Measurements from ENCODE around the gene NAA16. TPM values are rescaled to one million over a fixed set of nuclear protein-coding genes. Genes with fewer than 3 reads are reported as not detected.

The NAA16 gene
- total RNA-seq, 4 donors from 2014 or later: 28.7 to 45.3 (median 37.6) TPM

- Histone ChIP-seq H3K36me3 (peaks cover 0 to 11% (median 0%) of the 10 kb centered on the region in 3 donors), H3K9me3 (no peaks in the 10 kb centered on the region), H3K4me1 (peaks cover 0 to 55% (median 15%) of the 10 kb centered on the region in 4 donors), H3K27ac (no peak overlapping the region), H3K27me3 (no peaks in the 10 kb centered on the region), H3K4me3 (no peak overlapping the region)
- TF ChIP-seq POLR2A (IDR thresholded peaks at IDR 0.05) (no peak), EP300 (IDR thresholded peaks at IDR 0.05) (no peak), CTCF (IDR thresholded peaks at IDR 0.05) (no peak)
- WGBS, 2 donors: 84 to 87% methylated on average over 1 of the region's 1 CpG
- no peak for DNase-seq (ENCODE audit: low spot score in 2 of 2)
Measured at GRCh38 chr13:41317243-41317642, 6.2 kb downstream of the NAA16 start.

GRCh38 chr13:41325752-41326151 is 14.7 kb downstream of the NAA16 start:
- TF ChIP-seq POLR2A (IDR thresholded peaks at IDR 0.05): no peak
- no peak for TF ChIP-seq CTCF (IDR thresholded peaks at IDR 0.05)
- TF ChIP-seq EP300 (IDR thresholded peaks at IDR 0.05): no peak
- no peak for DNase-seq (ENCODE audit: low spot score in 2 of 2)
- no peaks in the 10 kb centered on the region for H3K27me3 ChIP-seq
- H3K9me3 ChIP-seq: no peaks in the 10 kb centered on the region
- H3K4me3 ChIP-seq: no peak overlapping the region
- H3K4me1 ChIP-seq: peaks cover 0 to 12% (median 0%) of the 10 kb centered on the region in 4 donors
- H3K27ac ChIP-seq: no peak overlapping the region
- 74 to 76% methylated on average over 2 of the region's 2 CpGs for WGBS, 2 donors
- H3K36me3 ChIP-seq: peaks cover 0 to 44% (median 0%) of the 10 kb centered on the region in 3 donors

GRCh38 chr13:41326661-41327060 is 15.6 kb downstream of the NAA16 start:
- no peak overlapping the region for H3K27ac ChIP-seq
- no peaks in the 10 kb centered on the region for H3K9me3 ChIP-seq
- WGBS, 2 donors: 85 to 97% methylated on average over 1 of the region's 1 CpG
- H3K36me3 ChIP-seq: peaks cover 0 to 36% (median 0%) of the 10 kb centered on the region in 3 donors
- H3K27me3 ChIP-seq: no peaks in the 10 kb centered on the region
- no peak overlapping the region for H3K4me3 ChIP-seq
- no peak for TF ChIP-seq EP300 (IDR thresholded peaks at IDR 0.05)
- no peak for TF ChIP-seq CTCF (IDR thresholded peaks at IDR 0.05)
- no peak for TF ChIP-seq POLR2A (IDR thresholded peaks at IDR 0.05)
- peaks cover 0 to 13% (median 0%) of the 10 kb centered on the region in 4 donors for H3K4me1 ChIP-seq
- DNase-seq (ENCODE audit: low spot score in 2 of 2): no peak

- peaks cover 0 to 36% (median 0%) of the 10 kb centered on the region in 3 donors for H3K36me3 ChIP-seq
- no peak for DNase-seq (ENCODE audit: low spot score in 2 of 2)
- H3K4me3 ChIP-seq: no peak overlapping the region
- TF ChIP-seq EP300 (IDR thresholded peaks at IDR 0.05): no peak
- no peak for TF ChIP-seq CTCF (IDR thresholded peaks at IDR 0.05)
- TF ChIP-seq POLR2A (IDR thresholded peaks at IDR 0.05): no peak
- no peaks in the 10 kb centered on the region for H3K9me3 ChIP-seq
- H3K27ac ChIP-seq: no peak overlapping the region
- 67 to 73% methylated on average over 3 of the region's 3 CpGs for WGBS, 2 donors
- H3K4me1 ChIP-seq: peaks cover 0 to 26% (median 0%) of the 10 kb centered on the region in 4 donors
- H3K27me3 ChIP-seq: no peaks in the 10 kb centered on the region
Measured at GRCh38 chr13:41327994-41328790, 17.1 kb downstream of the NAA16 start.

- no peak for DNase-seq (ENCODE audit: low spot score in 2 of 2)
- Histone ChIP-seq H3K27me3 (no peaks in the 10 kb centered on the region), H3K4me3 (no peak overlapping the region), H3K9me3 (no peaks in the 10 kb centered on the region), H3K27ac (no peak overlapping the region), H3K36me3 (peaks cover 0 to 6% (median 0%) of the 10 kb centered on the region in 3 donors), H3K4me1 (peaks cover 0 to 25% (median 0%) of the 10 kb centered on the region in 4 donors)
- WGBS, 2 donors: 92 to 95% methylated on average over 1 of the region's 1 CpG
- no peak for TF ChIP-seq CTCF (IDR thresholded peaks at IDR 0.05)
- TF ChIP-seq EP300 (IDR thresholded peaks at IDR 0.05): no peak
- TF ChIP-seq POLR2A (IDR thresholded peaks at IDR 0.05): no peak
Measured at GRCh38 chr13:41332829-41333228, 21.8 kb downstream of the NAA16 start.
